ENCODE results near the gene HRG. TPM values are rescaled to one million over a fixed set of nuclear protein-coding genes. Genes with fewer than 3 reads are reported as not detected.
"Not testable (repeated sequence)": the region's sequence is repeated elsewhere in the genome, so short reads cannot be mapped to it uniquely, and the experiment has no call there.

The HRG gene
- total RNA-seq (2014; rRNA removed; shearing (Covaris generic); ENCODE audit: low replicate concordance) = not detected in 2 replicates

- in situ Hi-C loops (cut with HindIII; ENCODE audit: low pct_unique_long_range_greater_than_20kb, low sequenced_read_pairs) = no loop called here
- no peak for DNase-seq (ENCODE audit: low read depth)
These were observed at the start of gene HRG for GRCh38 chr3:186665625-186666188. HRG (plus strand) TSS chr3:186666014; CDS start chr3:186666032, 18 bp downstream.

GRCh38 chr3:186616299-186616617, 49.6 kb upstream of the HRG start:
- in situ Hi-C loops (cut with HindIII; ENCODE audit: low pct_unique_long_range_greater_than_20kb, low sequenced_read_pairs) = no loop called here
- DNase-seq (ENCODE audit: low read depth) = no peak

GRCh38 chr3:186617036-186617946, 48.5 kb upstream of the HRG start:
- DNase-seq (ENCODE audit: low read depth) = peak; percentile 94
- in situ Hi-C loops (cut with HindIII; ENCODE audit: low pct_unique_long_range_greater_than_20kb, low sequenced_read_pairs) = no loop called here

GRCh38 chr3:186618318-186618938, 47.4 kb upstream of the HRG start:
- in situ Hi-C loops (cut with HindIII; ENCODE audit: low pct_unique_long_range_greater_than_20kb, low sequenced_read_pairs) = no loop called here
- no peak for DNase-seq (ENCODE audit: low read depth)

- no peak for DNase-seq (ENCODE audit: low read depth)
- in situ Hi-C loops (cut with HindIII; ENCODE audit: low pct_unique_long_range_greater_than_20kb, low sequenced_read_pairs) = no loop called here
These were observed 46.0 kb upstream of the HRG start for GRCh38 chr3:186619787-186620212.

- in situ Hi-C loops (cut with HindIII; ENCODE audit: low pct_unique_long_range_greater_than_20kb, low sequenced_read_pairs) = no loop called here
These were observed 45.4 kb upstream of the HRG start for GRCh38 chr3:186620213-186621092.

GRCh38 chr3:186621894-186622650, 43.7 kb upstream of the HRG start:
- DNase-seq (ENCODE audit: low read depth) = no peak
- in situ Hi-C loops (cut with HindIII; ENCODE audit: low pct_unique_long_range_greater_than_20kb, low sequenced_read_pairs) = no loop called here

More at GRCh38 chr3:186620213-186621092, 45.4 kb upstream of the HRG start:
- no peak for DNase-seq (ENCODE audit: low read depth)

GRCh38 chr3:186622651-186623310, 43.0 kb upstream of the HRG start:
- in situ Hi-C loops (cut with HindIII; ENCODE audit: low pct_unique_long_range_greater_than_20kb, low sequenced_read_pairs) = no loop called here
- DNase-seq (ENCODE audit: low read depth) = no peak

- no peak for DNase-seq (ENCODE audit: low read depth)
- in situ Hi-C loops (cut with HindIII; ENCODE audit: low pct_unique_long_range_greater_than_20kb, low sequenced_read_pairs) = no loop called here
These were observed 41.2 kb upstream of the HRG start for GRCh38 chr3:186624598-186624997.

GRCh38 chr3:186625600-186626042, 40.2 kb upstream of the HRG start:
- no peak for DNase-seq (ENCODE audit: low read depth)
- in situ Hi-C loops (cut with HindIII; ENCODE audit: low pct_unique_long_range_greater_than_20kb, low sequenced_read_pairs) = no loop called here

GRCh38 chr3:186626254-186626847, 39.5 kb upstream of the HRG start:
- DNase-seq (ENCODE audit: low read depth) = no peak
- in situ Hi-C loops (cut with HindIII; ENCODE audit: low pct_unique_long_range_greater_than_20kb, low sequenced_read_pairs) = no loop called here

GRCh38 chr3:186627852-186628414, 37.9 kb upstream of the HRG start:
- in situ Hi-C loops (cut with HindIII; ENCODE audit: low pct_unique_long_range_greater_than_20kb, low sequenced_read_pairs) = no loop called here
- no peak for DNase-seq (ENCODE audit: low read depth)

- DNase-seq (ENCODE audit: low read depth) = no peak
- in situ Hi-C loops (cut with HindIII; ENCODE audit: low pct_unique_long_range_greater_than_20kb, low sequenced_read_pairs) = no loop called here
These were observed 37.1 kb upstream of the HRG start for GRCh38 chr3:186628756-186629155.

GRCh38 chr3:186630950-186631641, 34.7 kb upstream of the HRG start:
- in situ Hi-C loops (cut with HindIII; ENCODE audit: low pct_unique_long_range_greater_than_20kb, low sequenced_read_pairs) = no loop called here
- DNase-seq (ENCODE audit: low read depth) = no peak

GRCh38 chr3:186633481-186633880, 32.3 kb upstream of the HRG start:
- in situ Hi-C loops (cut with HindIII; ENCODE audit: low pct_unique_long_range_greater_than_20kb, low sequenced_read_pairs) = no loop called here
- no peak for DNase-seq (ENCODE audit: low read depth)

GRCh38 chr3:186634207-186634606, 31.6 kb upstream of the HRG start:
- DNase-seq (ENCODE audit: low read depth); in situ Hi-C loops (cut with HindIII; ENCODE audit: low pct_unique_long_range_greater_than_20kb, low sequenced_read_pairs): not testable (repeated sequence)

All from Caki2 (cell line).